ENCODE measurements around the gene DPYSL4.

Gene DPYSL4

DNA sequence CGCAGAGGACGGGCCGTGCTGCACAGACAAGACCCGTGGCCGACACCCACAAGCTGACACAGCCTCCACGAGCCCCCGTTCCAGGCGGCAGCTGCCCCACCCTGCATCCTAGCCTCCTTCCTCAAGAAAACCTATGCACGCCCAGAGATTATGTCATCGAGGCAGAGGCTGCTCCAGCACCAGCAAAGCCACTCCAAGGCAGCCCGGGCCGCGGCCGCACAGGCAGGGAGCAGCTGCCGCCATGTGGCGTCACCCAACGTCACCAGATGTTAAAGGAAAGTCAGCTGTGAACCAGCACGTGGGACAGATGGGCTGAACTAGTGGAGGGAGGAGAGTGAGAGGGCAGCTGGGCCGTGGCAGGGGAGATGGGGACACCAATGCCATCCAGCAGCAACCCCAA lies 61.2 kb downstream of the DPYSL4 start:
- DNase-seq = peak; percentile 17

- peak; percentile 46 for DNase-seq
Observed at GRCh38 chr10:132248455-132249225, 61.9 kb downstream of the DPYSL4 start.

DNA sequence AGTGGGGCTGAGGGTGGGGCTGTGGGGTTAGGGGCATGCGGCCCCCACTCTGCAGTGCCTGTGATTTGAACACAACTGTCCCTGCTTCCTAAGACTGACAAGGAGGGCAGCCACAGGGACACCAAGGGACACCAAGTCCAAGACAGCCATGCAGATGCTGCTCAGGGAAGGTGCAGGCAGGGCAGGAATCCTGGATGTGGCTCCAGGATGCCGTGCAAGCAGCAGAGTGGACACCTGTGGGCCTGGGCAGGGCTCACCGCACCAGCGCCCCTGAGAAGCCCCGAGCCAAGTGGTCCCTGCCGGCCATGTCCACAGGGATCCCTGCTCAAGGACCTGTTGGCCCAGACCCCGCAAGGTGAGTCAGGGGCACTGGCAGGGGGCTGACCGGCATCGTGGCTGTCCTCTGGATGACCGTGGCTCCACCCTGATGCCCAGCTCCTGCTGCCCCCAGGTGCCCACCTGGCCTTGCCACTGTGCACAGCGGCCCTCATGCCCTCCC lies 62.5 kb downstream of the DPYSL4 start:
- DNase-seq = no peak

DNA sequence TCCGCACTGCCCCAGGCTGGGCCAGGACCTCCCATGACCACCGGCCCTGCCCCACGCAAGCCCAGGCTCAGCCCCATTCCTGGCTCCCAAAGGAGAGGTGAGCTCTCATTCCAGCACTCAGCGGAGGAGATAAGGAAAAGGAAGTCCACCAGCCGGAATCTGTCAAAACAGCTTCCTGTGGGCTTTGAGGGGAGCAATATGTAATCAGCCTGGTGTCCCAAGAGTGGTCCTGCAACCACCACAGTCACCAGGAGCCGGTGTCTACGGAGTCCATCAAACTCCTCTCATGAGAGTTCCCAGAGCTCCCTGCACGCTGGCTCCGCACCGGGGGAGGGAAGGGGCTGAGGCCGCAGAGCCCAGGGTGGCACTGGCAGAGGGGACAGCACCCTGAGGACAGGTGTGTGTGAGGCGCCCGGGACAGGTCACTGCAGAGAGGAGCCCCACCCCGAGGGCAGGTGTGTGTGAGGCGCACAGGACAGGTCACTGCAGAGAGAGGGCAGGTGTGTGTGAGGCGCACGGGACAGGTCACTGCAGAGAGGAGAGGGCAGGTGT lies 63.2 kb downstream of the DPYSL4 start:
- no peak for DNase-seq

GRCh38 chr10:132250481-132251475 lies 64.0 kb downstream of the DPYSL4 start:
- DNase-seq = no peak

GRCh38 chr10:132251928-132252327 lies 65.2 kb downstream of the DPYSL4 start:
- no peak for DNase-seq

DNA sequence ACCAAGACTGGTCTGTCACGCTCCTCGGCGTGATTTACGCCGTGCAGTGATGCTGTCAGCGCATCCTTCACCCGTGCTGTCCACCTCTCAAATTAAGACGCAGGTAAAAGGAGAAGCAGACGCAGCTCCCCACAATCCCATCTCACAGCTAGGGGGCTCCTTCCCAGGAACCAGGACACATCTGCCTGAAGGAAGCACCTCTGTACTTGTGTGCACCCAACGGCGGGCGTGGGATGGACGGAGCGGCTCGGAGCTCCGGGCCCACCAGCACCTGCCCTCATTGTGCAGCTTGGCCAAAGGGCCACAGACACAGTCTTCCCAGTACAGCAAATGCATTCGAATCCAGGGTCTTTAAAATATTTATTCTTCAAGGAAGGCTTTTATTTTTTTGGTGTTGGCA lies 65.7 kb downstream of the DPYSL4 start:
- no peak for DNase-seq

GRCh38 chr10:132253092-132253687 lies 66.4 kb downstream of the DPYSL4 start:
- no peak for DNase-seq

DNA sequence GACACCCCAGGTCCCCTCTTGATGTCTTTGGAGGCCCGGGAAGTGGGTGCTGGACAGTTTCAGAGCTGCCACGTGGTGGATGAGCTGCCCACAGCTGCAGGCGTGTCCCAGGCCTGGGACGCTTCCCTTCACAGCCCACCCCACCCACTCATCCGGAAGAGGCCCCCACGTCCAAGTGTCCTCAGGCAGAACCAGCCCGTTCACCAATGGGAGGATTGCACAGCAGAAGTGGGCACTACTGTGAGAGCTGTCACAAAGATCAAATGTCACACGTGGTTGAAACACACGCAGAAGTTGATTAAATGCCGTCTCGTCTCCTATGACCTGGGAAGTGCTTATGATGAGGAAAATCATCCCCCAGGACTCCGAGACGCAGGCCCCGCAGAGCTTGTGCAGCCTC lies 68.1 kb downstream of the DPYSL4 start:
- peak; percentile 56 for DNase-seq
